ENCODE results near the gene NETO1.

Gene NETO1

GRCh38 chr18:72726201-72726600 lies 141.6 kb downstream of the NETO1 start:
- no peak for DNase-seq (ENCODE audit: low read depth)

- DNase-seq (ENCODE audit: low read depth): no peak
Measured at GRCh38 chr18:72721330-72721729, 146.5 kb downstream of the NETO1 start.

DNA sequence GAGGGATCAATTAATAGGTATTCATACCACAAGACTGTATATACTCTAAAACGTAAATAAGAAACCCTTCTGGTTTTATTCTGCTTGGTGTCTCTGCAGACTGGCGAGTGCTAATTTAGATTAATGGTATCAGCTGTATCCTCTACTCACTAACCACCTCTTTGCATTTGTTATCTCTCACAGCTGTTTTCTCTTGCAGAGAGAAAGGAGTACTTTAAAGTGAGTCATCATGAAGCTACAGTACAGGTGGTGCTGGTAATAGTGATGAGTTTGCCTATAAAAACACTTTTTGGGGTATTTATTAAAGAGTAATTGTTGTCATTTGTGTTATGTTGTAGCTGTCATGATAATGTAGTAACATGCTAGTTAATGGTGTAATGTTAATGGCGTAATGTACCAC lies 147.7 kb downstream of the NETO1 start:
- no peak for DNase-seq (ENCODE audit: low read depth)

GRCh38 chr18:72704202-72704601 lies 163.6 kb downstream of the NETO1 start:
- DNase-seq (ENCODE audit: low read depth): no peak

GRCh38 chr18:72700961-72701710 lies 166.7 kb downstream of the NETO1 start:
- no peak for DNase-seq (ENCODE audit: low read depth)

GRCh38 chr18:72697706-72698105 lies 170.1 kb downstream of the NETO1 start:
- DNase-seq (ENCODE audit: low read depth): no peak

- DNase-seq (ENCODE audit: low read depth): no peak
Measured at GRCh38 chr18:72692595-72692994, 175.2 kb downstream of the NETO1 start.
